AG10803 (cell line): ENCODE measurements around the gene SIT1.

Experiments
- DNase-seq: peaks from one replicate; pipeline ENCODE4 v3.0.0; 2010; ENCODE audit warnings: low read depth
- H3K4me3 ChIP-seq: 2 replicates; pipeline ENCODE4 v1.5.1; 2011; ENCODE audit warnings: mild to moderate bottlenecking, low read length, control low read depth
- CTCF ChIP-seq: conservative IDR thresholded peaks from 2 replicates; pipeline ENCODE4 v1.5.1; 2011; ENCODE audit warnings: mild to moderate bottlenecking, low read length, control low read depth, inconsistent platforms

The SIT1 gene

GRCh38 chr9:35682051-35682450 lies 31.3 kb upstream of the SIT1 start:
- no peak for DNase-seq
- TF ChIP-seq CTCF: no peak
- no peak overlapping the region for H3K4me3 ChIP-seq

- TF ChIP-seq CTCF: no peak
- no peak overlapping the region for H3K4me3 ChIP-seq
- DNase-seq: no peak
Measured at GRCh38 chr9:35681341-35682002, 30.7 kb upstream of the SIT1 start.

GRCh38 chr9:35680331-35681105 lies 29.8 kb upstream of the SIT1 start:
- H3K4me3 ChIP-seq: no peak overlapping the region
- no peak for DNase-seq
- no peak for TF ChIP-seq CTCF

GRCh38 chr9:35679766-35680330 lies 29.1 kb upstream of the SIT1 start:
- DNase-seq: no peak
- no peak overlapping the region for H3K4me3 ChIP-seq
- TF ChIP-seq CTCF: no peak

- DNase-seq: no peak
- H3K4me3 ChIP-seq: no peak overlapping the region
- TF ChIP-seq CTCF: no peak
Measured at GRCh38 chr9:35679091-35679490, 28.4 kb upstream of the SIT1 start.

- DNase-seq: no peak
- no peak; the same call in 1 of the 2 replicates for TF ChIP-seq CTCF
- H3K4me3 ChIP-seq: peak overlapping the region; percentile 52
Measured at GRCh38 chr9:35675732-35676392, 25.1 kb upstream of the SIT1 start.
